ENCODE measurements around the gene NRIP1.

- no peak for TF ChIP-seq MAX (IDR thresholded peaks at IDR 0.05)
- no peak for TF ChIP-seq USF1 (IDR thresholded peaks at IDR 0.05)
- no peak for TF ChIP-seq REST (IDR thresholded peaks at IDR 0.05; ENCODE audit: low read depth)
- TF ChIP-seq CREB1 (IDR thresholded peaks at IDR 0.05; ENCODE audit: low read depth) = no peak
- no peak for TF ChIP-seq CEBPB (IDR thresholded peaks at IDR 0.05)
- TF ChIP-seq EP300 (IDR thresholded peaks at IDR 0.05; ENCODE audit: borderline replicate concordance) = no peak
- TF ChIP-seq ZBTB7A (IDR thresholded peaks at IDR 0.05; ENCODE audit: low read depth) = no peak
- no peak for TF ChIP-seq YY1 (IDR thresholded peaks at IDR 0.05; ENCODE audit: low read depth)
- TF ChIP-seq TAF1 (IDR thresholded peaks at IDR 0.05; ENCODE audit: low read depth) = no peak
- no peak for TF ChIP-seq FOXM1 (IDR thresholded peaks at IDR 0.05; ENCODE audit: borderline replicate concordance, low read depth)
These were observed 71.7 kb downstream of the NRIP1 start for GRCh38 chr21:14993115-14993514.
